NOMO-1 treated with DMSO at 0.1 percent for 48 hours (cell line): ENCODE measurements around the gene BCCIP.

ENCODE experiments used
- DNase-seq: peaks from one replicate; lab custom pipeline; 2025; ENCODE audit not compliant: unreplicated experiment; lab: John Stamatoyannopoulos, UW

BCCIP gene

DNA sequence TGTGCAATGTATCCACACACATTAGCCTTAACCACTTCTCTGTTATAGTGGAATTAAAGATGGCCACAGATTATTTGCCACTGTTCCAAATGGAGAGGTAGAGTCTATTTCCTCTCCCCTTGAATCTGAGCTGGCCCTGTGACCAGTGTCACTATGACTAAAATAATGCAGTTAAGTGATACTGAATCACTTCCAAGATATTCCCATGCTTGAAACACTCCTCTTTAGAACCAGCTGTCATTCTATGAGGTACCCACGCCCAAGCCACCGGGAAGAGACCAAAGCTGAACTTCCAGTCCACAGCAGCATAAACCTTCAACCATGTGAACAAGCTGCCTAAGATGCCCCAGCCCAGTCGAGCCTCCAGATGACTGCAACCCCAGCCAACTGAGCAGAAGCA lies 59.9 kb downstream of the BCCIP start:
- DNase-seq: no peak
